ENCODE data around the gene BNC2. TPM values are rescaled to one million over a fixed set of nuclear protein-coding genes. Genes with fewer than 3 reads are reported as not detected.

Gene BNC2
- total and polyA plus RNA-seq, 2 of the 4 experiments (the other 2 are of a cell fraction), result 15.5 to 45.2 TPM

DNA sequence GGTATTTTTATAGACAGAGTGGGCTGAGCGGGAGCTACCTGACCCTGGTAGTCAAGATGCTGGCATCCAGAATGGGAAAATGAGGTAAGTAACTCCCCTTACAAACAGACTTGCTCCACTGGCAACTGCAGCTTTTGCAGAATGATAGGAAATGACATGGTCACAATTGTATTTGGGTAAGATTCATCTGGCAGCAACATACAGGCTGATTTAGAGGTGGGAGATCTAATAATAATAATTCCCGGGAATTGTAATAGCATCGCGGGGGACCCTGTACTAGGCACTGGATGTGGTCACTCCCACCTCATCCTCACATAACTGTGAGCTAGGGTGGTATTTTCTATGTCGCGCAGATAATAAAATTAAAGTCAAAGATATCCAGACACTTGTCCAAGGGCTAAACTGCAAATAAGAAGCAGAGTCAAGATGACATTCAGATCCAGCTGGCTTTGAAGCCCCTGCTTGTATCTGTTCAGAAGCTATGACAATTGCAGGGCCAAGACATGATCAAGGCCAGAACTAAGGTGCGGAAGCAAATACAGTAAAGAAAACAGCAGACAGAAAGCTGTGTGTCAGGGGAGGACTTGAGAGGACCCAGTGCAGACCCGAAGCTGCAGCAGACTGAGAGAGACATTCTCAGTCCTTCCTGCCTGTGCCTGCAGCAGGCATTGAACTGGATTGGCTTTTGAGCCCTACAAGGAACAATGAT, 507.2 kb downstream of the BNC2 start:
- POLR2A ChIA-PET (ENCODE audit: unreplicated experiment), result interaction anchor here (0.7 kb wide), 1 partner anchor 24 kb away, joined by 3 read pairs; no protein-coding TSS in a partner anchor
- Histone ChIP-seq H2AK9ac (replicated peaks; ENCODE audit: low read depth, low read length, poor library complexity) (no peak overlapping the region), H2AK5ac (ENCODE audit: low read depth, low read length) (no peak overlapping the region), H3K9me1 (ENCODE audit: insufficient read depth, low read length) (peaks cover 11% of the 10 kb centered on the region), H4K8ac (ENCODE audit: low read depth in 2 of 2, low read length in 2 of 2) (no peak overlapping the region), H2AFZ (replicated peaks; ENCODE audit: low read length, poor library complexity) (no peak overlapping the region), H3K18ac (ENCODE audit: low read depth, low read length) (no peak overlapping the region), H2BK20ac (ENCODE audit: low read depth, low read length) (no peak overlapping the region), H4K20me1 (ENCODE audit: insufficient read depth, low read length) (no peaks in the 10 kb centered on the region), H2BK120ac (ENCODE audit: low read depth, low read length) (0 out of 2 replicates have a peak overlapping the region, but pooled peaks have one; percentile 41), H2BK15ac (ENCODE audit: low read depth, low read length) (peak overlapping the region; percentile 23; the same call in 1 of the 3 replicates), H2BK5ac (ENCODE audit: low read depth, low read length, poor library complexity, severe bottlenecking) (no peak overlapping the region), H3K56ac (ENCODE audit: extremely low read depth, insufficient read depth, low read length) (no peak overlapping the region), H3K9ac (ENCODE audit: low read depth, low read length) (no peak overlapping the region), H4K5ac (ENCODE audit: low read depth, low read length) (no peak overlapping the region), H3K27ac (ENCODE audit: insufficient read depth, low read length) (no peak overlapping the region), H3K9me3 (ENCODE audit: control insufficient read depth, insufficient read depth, low read length) (peaks cover 2% of the 10 kb centered on the region; the same call in 1 of the 2 replicates), H3K4me1 (ENCODE audit: control insufficient read depth, insufficient read depth, low read length) (peaks cover 5% of the 10 kb centered on the region), H4K91ac (ENCODE audit: insufficient read depth, low read depth, low read length) (peak overlapping the region; percentile 6; the same call in 1 of the 2 replicates), H3K36me3 (ENCODE audit: control insufficient read depth, insufficient read depth, low read length) (no peaks in the 10 kb centered on the region), H3K4me3 (ENCODE audit: insufficient read depth, low read depth, low read length) (no peak overlapping the region), H3K4me2 (ENCODE audit: low read depth, low read length) (no peak overlapping the region), H3K79me1 (ENCODE audit: low read depth in 1 of 2, low read length in 2 of 2) (no peaks in the 10 kb centered on the region), H3K23ac (ENCODE audit: low read depth, low read length) (no peak overlapping the region), H3K14ac (replicated peaks; ENCODE audit: low read depth, low read length) (no peak overlapping the region), H3K27me3 (ENCODE audit: control insufficient read depth, insufficient read depth, low read length) (no peaks in the 10 kb centered on the region), H3K4ac (ENCODE audit: low read depth, low read length) (no peak overlapping the region)
- intact Hi-C loops (cut with micrococcal nuclease) (no loop called here), dilution Hi-C loops (cut with HindIII; ENCODE audit: low sequenced_read_pairs, unreplicated experiment) (no loop called here), in situ Hi-C loops (cut with MboI; ENCODE audit: low sequenced_read_pairs) (no loop called here)
- TF ChIP-seq RAD21 (IDR thresholded peaks at IDR 0.05; ENCODE audit: low read length) (no peak), FOS (IDR thresholded peaks at IDR 0.05; ENCODE audit: low read depth, low read length) (no peak), MAFK (IDR thresholded peaks at IDR 0.05; ENCODE audit: low read depth, low read length) (no peak), RCOR1 (IDR thresholded peaks at IDR 0.05; ENCODE audit: insufficient replicate concordance, low read length) (no peak), NFE2L2 (IDR thresholded peaks at IDR 0.05; ENCODE audit: low read depth, low read length) (no peak), CEBPB (IDR thresholded peaks at IDR 0.05; ENCODE audit: low read depth, low read length) (no peak)
- TF ChIP-seq, protein P1, sequence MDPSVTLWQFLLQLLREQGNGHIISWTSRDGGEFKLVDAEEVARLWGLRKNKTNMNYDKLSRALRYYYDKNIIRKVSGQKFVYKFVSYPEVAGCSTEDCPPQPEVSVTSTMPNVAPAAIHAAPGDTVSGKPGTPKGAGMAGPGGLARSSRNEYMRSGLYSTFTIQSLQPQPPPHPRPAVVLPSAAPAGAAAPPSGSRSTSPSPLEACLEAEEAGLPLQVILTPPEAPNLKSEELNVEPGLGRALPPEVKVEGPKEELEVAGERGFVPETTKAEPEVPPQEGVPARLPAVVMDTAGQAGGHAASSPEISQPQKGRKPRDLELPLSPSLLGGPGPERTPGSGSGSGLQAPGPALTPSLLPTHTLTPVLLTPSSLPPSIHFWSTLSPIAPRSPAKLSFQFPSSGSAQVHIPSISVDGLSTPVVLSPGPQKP (IDR thresholded peaks at IDR 0.05; ENCODE audit: borderline replicate concordance, low read depth, low read length), result no peak
- no peak for ATAC-seq (ENCODE audit: low read depth)
- WGBS, 2 experiments (ENCODE audit: extremely low coverage in 2 of 2, insufficient read length in 1 of 2), result 100% methylated on average over 3 of the region's 8 CpGs; no CpG with 5 or more reads in 1 of the 2 experiments
- BruUV-seq (replicated peaks), result no TSS peak
- CTCF ChIA-PET, result no interaction called here
- no peak for DNase-seq
